ENCODE results near the gene GREB1.

DNA sequence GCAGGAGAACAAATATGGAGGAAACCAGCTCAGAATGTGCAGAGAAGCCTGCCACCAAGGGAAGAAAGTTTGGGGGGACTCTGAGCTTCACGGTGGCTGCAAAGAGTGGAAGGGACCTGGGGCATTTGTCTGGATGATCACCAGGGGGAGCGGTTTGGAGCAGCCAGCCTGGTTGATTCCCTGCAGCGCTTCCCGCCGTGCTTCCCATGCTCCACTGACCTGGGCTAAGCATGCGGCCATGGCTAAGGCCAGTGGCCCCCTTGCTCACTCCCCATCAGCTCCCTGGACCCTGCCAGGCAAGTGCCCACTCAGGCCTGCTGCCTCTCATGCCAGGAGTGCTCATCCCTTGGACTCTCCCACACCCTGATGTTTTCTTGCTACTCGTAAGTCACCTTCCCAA lies 109.1 kb downstream of the GREB1 start:
- TF ChIP-seq, protein P1, sequence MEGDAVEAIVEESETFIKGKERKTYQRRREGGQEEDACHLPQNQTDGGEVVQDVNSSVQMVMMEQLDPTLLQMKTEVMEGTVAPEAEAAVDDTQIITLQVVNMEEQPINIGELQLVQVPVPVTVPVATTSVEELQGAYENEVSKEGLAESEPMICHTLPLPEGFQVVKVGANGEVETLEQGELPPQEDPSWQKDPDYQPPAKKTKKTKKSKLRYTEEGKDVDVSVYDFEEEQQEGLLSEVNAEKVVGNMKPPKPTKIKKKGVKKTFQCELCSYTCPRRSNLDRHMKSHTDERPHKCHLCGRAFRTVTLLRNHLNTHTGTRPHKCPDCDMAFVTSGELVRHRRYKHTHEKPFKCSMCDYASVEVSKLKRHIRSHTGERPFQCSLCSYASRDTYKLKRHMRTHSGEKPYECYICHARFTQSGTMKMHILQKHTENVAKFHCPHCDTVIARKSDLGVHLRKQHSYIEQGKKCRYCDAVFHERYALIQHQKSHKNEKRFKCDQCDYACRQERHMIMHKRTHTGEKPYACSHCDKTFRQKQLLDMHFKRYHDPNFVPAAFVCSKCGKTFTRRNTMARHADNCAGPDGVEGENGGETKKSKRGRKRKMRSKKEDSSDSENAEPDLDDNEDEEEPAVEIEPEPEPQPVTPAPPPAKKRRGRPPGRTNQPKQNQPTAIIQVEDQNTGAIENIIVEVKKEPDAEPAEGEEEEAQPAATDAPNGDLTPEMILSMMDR (IDR thresholded peaks at IDR 0.05): no peak
- TF ChIP-seq NRF1 (IDR thresholded peaks at IDR 0.05; ENCODE audit: low read depth, low read length) (no peak), POLR2AphosphoS5 (IDR thresholded peaks at IDR 0.05; ENCODE audit: low read depth, low read length) (no peak), SMC3 (IDR thresholded peaks at IDR 0.05; ENCODE audit: low read depth, low read length) (no peak), NFIC (IDR thresholded peaks at IDR 0.05; ENCODE audit: borderline replicate concordance) (no peak), TAF1 (IDR thresholded peaks at IDR 0.05; ENCODE audit: borderline replicate concordance, low read depth, low read length) (no peak), EP300 (IDR thresholded peaks at IDR 0.05; ENCODE audit: borderline replicate concordance in 1 of 2, low read depth in 1 of 2, low read length in 1 of 2) (no peak), MXI1 (IDR thresholded peaks at IDR 0.05; ENCODE audit: low read depth, low read length) (no peak), RAD21 (IDR thresholded peaks at IDR 0.05; ENCODE audit: low read length) (no peak), TCF12 (IDR thresholded peaks at IDR 0.05) (no peak)
- TF ChIP-seq, protein P2, sequence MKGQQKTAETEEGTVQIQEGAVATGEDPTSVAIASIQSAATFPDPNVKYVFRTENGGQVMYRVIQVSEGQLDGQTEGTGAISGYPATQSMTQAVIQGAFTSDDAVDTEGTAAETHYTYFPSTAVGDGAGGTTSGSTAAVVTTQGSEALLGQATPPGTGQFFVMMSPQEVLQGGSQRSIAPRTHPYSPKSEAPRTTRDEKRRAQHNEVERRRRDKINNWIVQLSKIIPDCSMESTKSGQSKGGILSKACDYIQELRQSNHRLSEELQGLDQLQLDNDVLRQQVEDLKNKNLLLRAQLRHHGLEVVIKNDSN (IDR thresholded peaks at IDR 0.05; ENCODE audit: borderline replicate concordance, low read depth): no peak
- TF ChIP-seq, protein P3, sequence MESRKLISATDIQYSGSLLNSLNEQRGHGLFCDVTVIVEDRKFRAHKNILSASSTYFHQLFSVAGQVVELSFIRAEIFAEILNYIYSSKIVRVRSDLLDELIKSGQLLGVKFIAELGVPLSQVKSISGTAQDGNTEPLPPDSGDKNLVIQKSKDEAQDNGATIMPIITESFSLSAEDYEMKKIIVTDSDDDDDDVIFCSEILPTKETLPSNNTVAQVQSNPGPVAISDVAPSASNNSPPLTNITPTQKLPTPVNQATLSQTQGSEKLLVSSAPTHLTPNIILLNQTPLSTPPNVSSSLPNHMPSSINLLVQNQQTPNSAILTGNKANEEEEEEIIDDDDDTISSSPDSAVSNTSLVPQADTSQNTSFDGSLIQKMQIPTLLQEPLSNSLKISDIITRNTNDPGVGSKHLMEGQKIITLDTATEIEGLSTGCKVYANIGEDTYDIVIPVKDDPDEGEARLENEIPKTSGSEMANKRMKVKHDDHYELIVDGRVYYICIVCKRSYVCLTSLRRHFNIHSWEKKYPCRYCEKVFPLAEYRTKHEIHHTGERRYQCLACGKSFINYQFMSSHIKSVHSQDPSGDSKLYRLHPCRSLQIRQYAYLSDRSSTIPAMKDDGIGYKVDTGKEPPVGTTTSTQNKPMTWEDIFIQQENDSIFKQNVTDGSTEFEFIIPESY (IDR thresholded peaks at IDR 0.05; ENCODE audit: borderline replicate concordance, low read depth): no peak
